ENCODE results near the gene ALX4. TPM values are rescaled to one million over a fixed set of nuclear protein-coding genes. Genes with fewer than 3 reads are reported as not detected.

ALX4 gene
- total and polyA plus RNA-seq, 2 of the 8 experiments (the other 6 are each of a cell fraction or from before 2014, with no cell fraction given) = not detected

DNA sequence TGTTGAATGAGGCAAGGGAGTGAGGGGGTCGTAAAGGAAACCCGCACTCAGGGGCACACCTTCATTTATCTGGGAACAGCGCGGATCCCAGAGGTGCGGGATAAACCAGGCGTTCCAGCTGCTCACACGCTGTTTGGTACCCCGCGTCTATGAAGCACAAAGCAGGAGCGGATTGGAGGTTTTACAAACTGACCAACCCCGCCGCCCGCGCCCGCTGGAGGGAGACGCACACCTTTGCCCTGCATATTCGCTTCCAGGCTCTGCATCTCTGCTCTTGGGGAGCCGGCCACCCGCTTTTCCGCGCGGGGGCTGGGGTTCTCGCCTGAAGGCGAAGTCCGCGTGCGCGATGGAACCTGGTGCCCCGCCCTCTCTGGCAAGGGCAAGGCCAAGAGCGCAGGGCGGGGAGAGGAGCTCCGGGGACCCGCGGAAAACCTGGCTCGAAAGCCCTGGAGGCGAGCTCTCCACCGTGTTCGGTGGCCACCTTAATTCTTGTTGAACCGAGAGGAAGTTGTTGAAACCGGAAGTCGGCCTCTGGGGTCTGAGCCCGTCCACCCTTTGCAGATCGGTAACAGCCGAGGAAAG lies 6.8 kb upstream of the ALX4 start (continued):
- TF ChIP-seq, protein P1, sequence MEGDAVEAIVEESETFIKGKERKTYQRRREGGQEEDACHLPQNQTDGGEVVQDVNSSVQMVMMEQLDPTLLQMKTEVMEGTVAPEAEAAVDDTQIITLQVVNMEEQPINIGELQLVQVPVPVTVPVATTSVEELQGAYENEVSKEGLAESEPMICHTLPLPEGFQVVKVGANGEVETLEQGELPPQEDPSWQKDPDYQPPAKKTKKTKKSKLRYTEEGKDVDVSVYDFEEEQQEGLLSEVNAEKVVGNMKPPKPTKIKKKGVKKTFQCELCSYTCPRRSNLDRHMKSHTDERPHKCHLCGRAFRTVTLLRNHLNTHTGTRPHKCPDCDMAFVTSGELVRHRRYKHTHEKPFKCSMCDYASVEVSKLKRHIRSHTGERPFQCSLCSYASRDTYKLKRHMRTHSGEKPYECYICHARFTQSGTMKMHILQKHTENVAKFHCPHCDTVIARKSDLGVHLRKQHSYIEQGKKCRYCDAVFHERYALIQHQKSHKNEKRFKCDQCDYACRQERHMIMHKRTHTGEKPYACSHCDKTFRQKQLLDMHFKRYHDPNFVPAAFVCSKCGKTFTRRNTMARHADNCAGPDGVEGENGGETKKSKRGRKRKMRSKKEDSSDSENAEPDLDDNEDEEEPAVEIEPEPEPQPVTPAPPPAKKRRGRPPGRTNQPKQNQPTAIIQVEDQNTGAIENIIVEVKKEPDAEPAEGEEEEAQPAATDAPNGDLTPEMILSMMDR (IDR thresholded peaks at IDR 0.05; ENCODE audit: control extremely low read depth in 1 of 3, insufficient read depth in 1 of 3, low read depth in 1 of 3, low read length in 3 of 3) = peak in 1 of 3 experiments; percentile 12; a peak in 1 of 4 replicates
- TF ChIP-seq SIN3A (conservative IDR thresholded peaks at IDR 0.05 in 1 of 2, IDR thresholded peaks at IDR 0.05 in 1 of 2; ENCODE audit: low read depth in 1 of 2, low read length in 2 of 2) (0 out of 4 replicates have a peak, but pooled peaks of 1 of the 2 experiments have one; percentile 28), EZH2 (IDR thresholded peaks at IDR 0.05; ENCODE audit: low read depth, low read length, severe bottlenecking) (peak; percentile 82), GABPA (IDR thresholded peaks at IDR 0.05; ENCODE audit: borderline replicate concordance, insufficient read depth, low read length) (peak; percentile 51; the same call in 1 of the 2 replicates), BRCA1 (IDR thresholded peaks at IDR 0.05; ENCODE audit: low read depth, low read length) (no peak), SIX5 (IDR thresholded peaks at IDR 0.05; ENCODE audit: low read depth, low read length) (no peak), HDAC2 (IDR thresholded peaks at IDR 0.05; ENCODE audit: borderline replicate concordance in 1 of 2, low read depth in 2 of 2, low read length in 2 of 2) (no peak), YY1 (IDR thresholded peaks at IDR 0.05; ENCODE audit: low read depth, low read length) (no peak)
- TF ChIP-seq, protein P2, sequence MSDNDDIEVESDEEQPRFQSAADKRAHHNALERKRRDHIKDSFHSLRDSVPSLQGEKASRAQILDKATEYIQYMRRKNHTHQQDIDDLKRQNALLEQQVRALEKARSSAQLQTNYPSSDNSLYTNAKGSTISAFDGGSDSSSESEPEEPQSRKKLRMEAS (IDR thresholded peaks at IDR 0.05) = peak; percentile 33; the same call in 1 of the 2 replicates
